AG04449 (cell line): ENCODE data around the gene MIGA1.
"Not testable (repeated sequence)": the region's sequence is repeated elsewhere in the genome, so short reads cannot be mapped to it uniquely, and the experiment has no call there.

Experiments used
- CTCF ChIA-PET: fragments of 350-600 bp; formaldehyde crosslinking; extraction: SDS; loops from one replicate; lab custom pipeline; 2021; ENCODE audit warnings: antibody characterized with exemption; lab: Yijun Ruan, JAX
- POLR2A ChIA-PET: fragments of 400-600, 350-600 bp; formaldehyde crosslinking; extraction: SDS; loops from one replicate; lab custom pipeline; 2020; ENCODE audit warnings: antibody characterized with exemption, inconsistent platforms; lab: Yijun Ruan, JAX
- DNase-seq: peaks from one replicate; pipeline ENCODE4 v3.0.0-alpha.2; 2010; ENCODE audit warnings: low read depth, low spot score
- H3K4me3 ChIP-seq: 2 replicates; pipeline ENCODE4 v1.5.1; 2011; ENCODE audit warnings: low read depth, mild to moderate bottlenecking, control low read depth, low read length
- CTCF ChIP-seq: IDR thresholded peaks from one replicate; pipeline ENCODE4 v1.5.1; 2011; ENCODE audit warnings: mild to moderate bottlenecking, moderate library complexity, low read length, control low read depth, inconsistent platforms; ENCODE audit not compliant: insufficient read depth; ENCODE audit errors: missing control alignments

MIGA1 gene

GRCh38 chr1:77768006-77768405 is 11.4 kb upstream of the MIGA1 start:
- ChIA-PET POLR2A (no interaction called here), CTCF (no interaction called here)
- no peak for TF ChIP-seq CTCF
- no peak overlapping the region for H3K4me3 ChIP-seq
- no peak for DNase-seq

- no peak for DNase-seq
- POLR2A ChIA-PET = no interaction called here
- TF ChIP-seq CTCF = no peak
- H3K4me3 ChIP-seq = no peak overlapping the region
- CTCF ChIA-PET = no interaction called here
These were observed 3.3 kb upstream of the MIGA1 start for GRCh38 chr1:77776007-77776700.

- POLR2A ChIA-PET = no interaction called here
- no peak for DNase-seq
- no peak for TF ChIP-seq CTCF
- CTCF ChIA-PET = interaction anchor here (1.0 kb wide), 1 partner anchor 16 kb away, joined by 3 read pairs; no protein-coding TSS in a partner anchor
- H3K4me3 ChIP-seq = no peak overlapping the region
These were observed 2.2 kb downstream of the MIGA1 start for GRCh38 chr1:77781683-77782082.

- ChIA-PET POLR2A (interaction anchor here (0.5 kb wide), 1 partner anchor 112 kb away, joined by 3 read pairs; no protein-coding TSS in a partner anchor), CTCF (no interaction called here)
- DNase-seq = no peak
- no peak overlapping the region for H3K4me3 ChIP-seq
- no peak for TF ChIP-seq CTCF
These were observed 3.7 kb downstream of the MIGA1 start for GRCh38 chr1:77783141-77783540.

- H3K4me3 ChIP-seq, DNase-seq, POLR2A ChIA-PET, CTCF ChIA-PET: not testable (repeated sequence)
These were observed 6.8 kb downstream of the MIGA1 start for GRCh38 chr1:77786093-77786741.

GRCh38 chr1:77794550-77794949 is 15.1 kb downstream of the MIGA1 start:
- H3K4me3 ChIP-seq = no peak overlapping the region
- ChIA-PET CTCF (no interaction called here), POLR2A (no interaction called here)
- no peak for DNase-seq
- TF ChIP-seq CTCF = no peak
